ENCODE measurements around the gene CNR1. TPM values are rescaled to one million over a fixed set of nuclear protein-coding genes. Genes with fewer than 3 reads are reported as not detected.

CNR1 gene
- total RNA-seq, 1 donor, result under 0.01 TPM

Other genes with a start within 250 kb of the CNR1 start
- not detected for gene SPACA1, start 118.5 kb downstream of the CNR1 start, total RNA-seq